K562 (cell line): ENCODE data around the gene PIP5K1B. TPM values are rescaled to one million over a fixed set of nuclear protein-coding genes. Genes with fewer than 3 reads are reported as not detected.

Experiments
- ATAC-seq: fragments of 200-7000 bp; cut with Tn5 transposase; 3 replicates; pipeline ENCODE4 v1.9.1; 2020; ENCODE audit warnings: moderate library complexity
- BruUV-seq: library from RNA; stranded (reverse); fragments of 400-500 nt; replicated peaks from 2 replicates; lab custom pipeline; 2021; lab: Mats Ljungman, UMichigan
- CTCF ChIA-PET: fragments of 300-600 bp; formaldehyde crosslinking; extraction: SDS; loops from one replicate; lab custom pipeline; 2021; ENCODE audit warnings: low intra/inter-chr PET ratio; lab: Yijun Ruan, JAX
- POLR2A ChIA-PET: fragments of 300-600, 350-650 bp; sonication (Branson Sonifier 250); formaldehyde crosslinking; extraction: SDS; loops from one replicate; lab custom pipeline; 2021; ENCODE audit warnings: antibody characterized with exemption, inconsistent platforms; lab: Yijun Ruan, JAX
- DNase-seq, 4 experiments: peaks; one replicate each; pipeline versions ENCODE4 v3.0.0 to v3.0.0-alpha.2; 2011 to 2018; ENCODE audit warnings: low spot score in 3 of 4, mixed read lengths in 3 of 4; ENCODE audit errors: extremely low read depth in 1 of 4
- FAIRE-seq: peaks from 2 replicates; lab custom pipeline; 2011; peaks lifted over from hg19 to GRCh38; lab: Jason Lieb, UNC
- H2AFZ ChIP-seq: 2 replicates; pipeline ENCODE4 v1.6.0; 2011; ENCODE audit warnings: low read depth, low read length, control low read depth, inconsistent platforms
- H3K27ac ChIP-seq: fragments of 200-600 bp; 3 replicates; pipeline ENCODE4 v1.8.0; 2011; ENCODE audit warnings: low read depth, mild to moderate bottlenecking, control low read depth, inconsistent platforms, low read length, moderate library complexity, mixed read lengths; ENCODE audit errors: extremely low read depth
- H3K27me3 ChIP-seq, 2 experiments: fragments of 300-600 bp in 1 of 2; 2 replicates in 1 of 2; 3 replicates in 1 of 2; pipeline versions ENCODE4 v1.6.0 to v1.8.0; 2011; ENCODE audit warnings: inconsistent platforms in 2 of 2, low read length in 2 of 2, mild to moderate bottlenecking in 1 of 2, mixed read lengths in 1 of 2, moderate library complexity in 1 of 2; ENCODE audit not compliant: control insufficient read depth in 2 of 2, insufficient read depth in 2 of 2
- H3K36me3 ChIP-seq: fragments of 300-600 bp; 3 replicates; pipeline ENCODE4 v1.8.0; 2011; ENCODE audit warnings: mild to moderate bottlenecking, low read length, inconsistent platforms; ENCODE audit not compliant: control insufficient read depth, insufficient read depth
- H3K4me1 ChIP-seq, 2 experiments: fragments of 200-600 bp in 1 of 2; replicated peaks in 1 of 2; 2 replicates in 1 of 2; 3 replicates in 1 of 2; pipeline versions ENCODE4 v1.5.1 to v1.8.0; 2011; ENCODE audit warnings: inconsistent platforms in 2 of 2, low read length in 2 of 2, mild to moderate bottlenecking in 1 of 2, mixed read lengths in 1 of 2, moderate library complexity in 1 of 2; ENCODE audit not compliant: control insufficient read depth in 2 of 2, insufficient read depth in 2 of 2
- H3K4me2 ChIP-seq: 2 replicates; pipeline ENCODE4 v1.6.1; 2011; ENCODE audit warnings: low read length, control low read depth, inconsistent platforms, mixed read lengths; ENCODE audit not compliant: insufficient read depth
- H3K4me3 ChIP-seq: fragments of 200-600 bp; sonication (generic), shearing (Covaris generic); 2 replicates; pipeline ENCODE4 v1.5.1; 2016; ENCODE audit warnings: control low read depth, inconsistent platforms
- H3K79me2 ChIP-seq: fragments of 200-600 bp; 3 replicates; pipeline ENCODE4 v1.8.0; 2011; ENCODE audit warnings: low read length, inconsistent platforms; ENCODE audit not compliant: control insufficient read depth, insufficient read depth
- H3K9ac ChIP-seq, 2 experiments: 2 replicates each; pipeline versions ENCODE4 v1.6.0 to v1.6.1; 2011; ENCODE audit warnings: low read depth in 2 of 2, low read length in 2 of 2, control low read depth in 1 of 2, inconsistent platforms in 1 of 2, mild to moderate bottlenecking in 1 of 2, mixed read lengths in 1 of 2; ENCODE audit not compliant: insufficient read depth in 1 of 2
- H3K9me1 ChIP-seq: one replicate; pipeline ENCODE4 v1.6.0; 2011; ENCODE audit warnings: inconsistent platforms, mild to moderate bottlenecking, low read length, moderate library complexity; ENCODE audit not compliant: control insufficient read depth, insufficient read depth
- H3K9me3 ChIP-seq: replicated peaks from 2 replicates; pipeline ENCODE4 v1.5.1; 2011; ENCODE audit warnings: low read depth, low read length, inconsistent platforms; ENCODE audit not compliant: control insufficient read depth, insufficient read depth
- H4K20me1 ChIP-seq: replicated peaks from 2 replicates; pipeline ENCODE4 v1.6.1; 2011; ENCODE audit warnings: low read length, inconsistent platforms, mixed read lengths; ENCODE audit not compliant: control insufficient read depth, insufficient read depth
- CBFA2T2 ChIP-seq: fragments of 450-650 bp; conservative IDR thresholded peaks from 2 replicates; pipeline ENCODE4 v1.6.1; 2017; ENCODE audit warnings: mild to moderate bottlenecking
- CLOCK ChIP-seq: fragments of 250-450 bp; sonication (Bioruptor Pico); IDR thresholded peaks from 2 replicates; pipeline ENCODE4 v1.4.0; 2020; ENCODE audit warnings: mild to moderate bottlenecking, moderate library complexity, borderline replicate concordance
- JUND ChIP-seq, 2 experiments: IDR thresholded peaks; 2 replicates in 1 of 2; 3 replicates in 1 of 2; pipeline ENCODE4 v1.6.1; 2011; ENCODE audit warnings: borderline replicate concordance in 2 of 2, low read depth in 2 of 2, low read length in 2 of 2, improper control_type of control experiment in 1 of 2, missing biosample characterization in 1 of 2, missing genetic modification characterization in 1 of 2, missing genetic modification reagents in 1 of 2
- MEIS2 ChIP-seq: fragments of 450-650 bp; IDR thresholded peaks from 2 replicates; pipeline ENCODE4 v1.6.1; 2014; ENCODE audit warnings: mild to moderate bottlenecking; ENCODE audit not compliant: partially characterized antibody
- TAL1 ChIP-seq: fragments of 450-650 bp; IDR thresholded peaks from 2 replicates; pipeline ENCODE4 v1.6.1; 2016; ENCODE audit warnings: mild to moderate bottlenecking
- TCF3 ChIP-seq: sonication (generic); formaldehyde crosslinking; IDR thresholded peaks from 2 replicates; pipeline ENCODE4 v1.4.0; 2020; ENCODE audit warnings: mild to moderate bottlenecking, missing genetic modification reagents
- ZEB2 ChIP-seq: fragments of 450-650 bp; IDR thresholded peaks from 2 replicates; pipeline ENCODE4 v1.6.1; 2016
- ZMIZ1 ChIP-seq, 2 experiments: fragments of 150-350 bp in 1 of 2; IDR thresholded peaks; 2 replicates each; pipeline ENCODE4 v1.6.1; 2012 to 2016; ENCODE audit warnings: low read depth in 2 of 2, low read length in 2 of 2, mild to moderate bottlenecking in 1 of 2, moderate library complexity in 1 of 2
- WGBS: fragments of 100-300 bp; shearing (Covaris generic); methylation state at CpG from one replicate; pipeline ENCODE4 v1.1.6; 2016; ENCODE audit warnings: low coverage, mixed read lengths; ENCODE audit not compliant: insufficient coverage; ENCODE audit errors: missing lambda C conversion rate; 5-methylcytosine and 5-hydroxymethylcytosine counted together
- in situ Hi-C: fragments of 300-500 bp; cut with MboI; formaldehyde crosslinking; loops from 4 replicates; pipeline ENCODE4 v1.15.0; 2018; ENCODE audit warnings: inconsistent platforms, mixed read lengths
- intact Hi-C: fragments of 100-400 bp; cut with micrococcal nuclease; formaldehyde crosslinking; loops from 2 replicates; pipeline ENCODE4 v1.14.2; 2022
- polyA plus RNA-seq, 8 experiments: library from polyadenylated mRNA; depleted of rRNA in 4 of 8; stranded (reverse) in 5 of 8; unstranded in 3 of 8; fragments of >200 nt; fragmentation: Nextera tagmentation in 2 of 8; fragmentation: Illumina TruSeq in 1 of 8; extraction: Ambion mirVana in 2 of 8; extraction: Trizol in 1 of 8; gene quantifications; 2 replicates each; pipeline versions ENCODE4 v1.2.1 to v1.2.3, GENCODE V29; 2011 to 2014; ENCODE audit warnings: inconsistent platforms in 1 of 8, missing spikeins in 1 of 8
- total RNA-seq, 7 experiments: library from RNA; depleted of rRNA in 6 of 7; stranded (reverse); fragments of >200 nt in 6 of 7; fragmentation: Illumina TruSeq in 2 of 7; extraction: Trizol in 2 of 7; gene quantifications; 2 replicates each; pipeline versions ENCODE4 v1.2.1 to v1.2.3, GENCODE V29; 2011 to 2021; ENCODE audit warnings: low replicate concordance in 1 of 7
- TF ChIP-seq, protein P1 (sequence below): fragments of 450-650 bp; IDR thresholded peaks from 2 replicates; pipeline ENCODE4 v1.6.1; 2016
- TF ChIP-seq, protein P2 (sequence below): fragments of 450-650 bp; formaldehyde crosslinking; IDR thresholded peaks from 2 replicates; pipeline ENCODE4 v1.4.0; 2020; ENCODE audit warnings: mild to moderate bottlenecking, moderate library complexity

PIP5K1B gene
- total and polyA plus RNA-seq, 9 of the 15 experiments (the other 6 are each of a cell fraction or from before 2014, with no cell fraction given): 3.1 to 12.9 (median 7.4) TPM

GRCh38 chr9:68791169-68791568 is 86.1 kb downstream of the PIP5K1B start (continued):
- TF ChIP-seq CLOCK: no peak
- TF ChIP-seq, all 486 proteins: peak for 0

DNA sequence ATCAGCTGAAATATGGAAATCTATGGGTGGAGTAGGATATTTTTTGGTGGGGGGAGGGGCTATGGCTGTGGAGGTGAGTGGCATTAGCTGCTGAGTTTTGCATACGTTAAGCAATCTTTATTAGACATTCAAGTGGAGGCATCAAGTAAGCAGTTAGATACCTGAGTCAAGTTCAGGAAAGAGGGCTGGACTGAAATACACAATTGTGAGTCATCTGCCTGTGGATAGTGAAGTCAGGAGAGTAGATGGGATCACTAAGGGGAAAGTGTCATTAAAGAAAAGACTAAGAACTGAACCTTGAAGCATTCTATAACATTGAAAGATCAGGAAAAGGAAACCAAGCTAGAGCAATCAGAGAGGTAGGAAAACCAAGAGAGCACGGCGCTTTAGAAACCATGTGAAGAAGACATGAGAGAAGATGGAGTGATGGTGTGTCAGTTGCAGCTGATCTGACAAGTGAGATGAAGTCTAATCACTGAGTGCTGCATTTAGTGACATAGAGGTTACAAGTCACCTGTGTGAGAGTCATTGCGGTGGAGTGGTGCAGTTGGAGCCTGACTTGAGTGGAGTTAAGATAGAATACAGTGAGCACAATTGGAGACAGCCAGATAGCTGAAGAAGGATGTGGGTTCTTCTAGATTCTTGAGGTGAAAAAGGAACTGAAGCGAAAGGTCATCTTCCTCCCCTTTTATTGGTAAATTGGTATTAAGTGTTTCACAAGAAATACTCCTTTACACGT is 88.7 kb downstream of the PIP5K1B start:
- H3K4me1 ChIP-seq: peaks cover 0 to 21% of the 10 kb centered on the region in 2 experiments; a peak in 3 of 5 replicates
- ATAC-seq: peak; percentile 81
- no peak overlapping the region for H2AFZ ChIP-seq
- in situ Hi-C loops: no loop called here
- H3K36me3 ChIP-seq: no peaks in the 10 kb centered on the region
- no peak overlapping the region for H3K27ac ChIP-seq
- peak in 1 of 4 experiments; percentile 38 for DNase-seq
- no TSS peak for BruUV-seq
- no peak overlapping the region for H3K9ac ChIP-seq
- no peaks in the 10 kb centered on the region for H4K20me1 ChIP-seq
- 19% methylated on average over 4 of the region's 6 CpGs for WGBS
- intact Hi-C loops: no loop called here
- ChIA-PET POLR2A (interaction anchor here (0.5 kb wide), 1 partner anchor 33 kb away, joined by 3 read pairs; no protein-coding TSS in a partner anchor), CTCF (no interaction called here)
- peaks cover 6% of the 10 kb centered on the region; the same call in 2 of the 3 replicates for H3K79me2 ChIP-seq
- no peaks in the 10 kb centered on the region for H3K27me3 ChIP-seq
- H3K4me2 ChIP-seq: no peak overlapping the region
- H3K9me1 ChIP-seq: no peaks in the 10 kb centered on the region
- FAIRE-seq: peak; percentile 40
- H3K9me3 ChIP-seq: no peaks in the 10 kb centered on the region
- H3K4me3 ChIP-seq: no peak overlapping the region
- TF ChIP-seq ZEB2 (peak; percentile 55; the same call in 1 of the 2 replicates), TCF3 (CRISPR knock-in tag) (peak; percentile 56; the same call in 1 of the 2 replicates), ZMIZ1 (IDR thresholded peaks at IDR 0.05; ENCODE audit: low read depth in 2 of 2, low read length in 2 of 2) (no peak), CBFA2T2 (peak; percentile 33), MEIS2 (peak; percentile 21), TAL1 (peak; percentile 22; the same call in 1 of the 2 replicates), JUND (IDR thresholded peaks at IDR 0.05; ENCODE audit: borderline replicate concordance, low read depth, low read length) (peak; percentile 2; the same call in 1 of the 2 replicates), JUND (tag; IDR thresholded peaks at IDR 0.05; ENCODE audit: borderline replicate concordance, low read depth, low read length) (no peak)
- TF ChIP-seq, protein P1, sequence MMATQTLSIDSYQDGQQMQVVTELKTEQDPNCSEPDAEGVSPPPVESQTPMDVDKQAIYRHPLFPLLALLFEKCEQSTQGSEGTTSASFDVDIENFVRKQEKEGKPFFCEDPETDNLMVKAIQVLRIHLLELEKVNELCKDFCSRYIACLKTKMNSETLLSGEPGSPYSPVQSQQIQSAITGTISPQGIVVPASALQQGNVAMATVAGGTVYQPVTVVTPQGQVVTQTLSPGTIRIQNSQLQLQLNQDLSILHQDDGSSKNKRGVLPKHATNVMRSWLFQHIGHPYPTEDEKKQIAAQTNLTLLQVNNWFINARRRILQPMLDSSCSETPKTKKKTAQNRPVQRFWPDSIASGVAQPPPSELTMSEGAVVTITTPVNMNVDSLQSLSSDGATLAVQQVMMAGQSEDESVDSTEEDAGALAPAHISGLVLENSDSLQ: peak; percentile 29; the same call in 1 of the 2 replicates
- TF ChIP-seq, protein P2, sequence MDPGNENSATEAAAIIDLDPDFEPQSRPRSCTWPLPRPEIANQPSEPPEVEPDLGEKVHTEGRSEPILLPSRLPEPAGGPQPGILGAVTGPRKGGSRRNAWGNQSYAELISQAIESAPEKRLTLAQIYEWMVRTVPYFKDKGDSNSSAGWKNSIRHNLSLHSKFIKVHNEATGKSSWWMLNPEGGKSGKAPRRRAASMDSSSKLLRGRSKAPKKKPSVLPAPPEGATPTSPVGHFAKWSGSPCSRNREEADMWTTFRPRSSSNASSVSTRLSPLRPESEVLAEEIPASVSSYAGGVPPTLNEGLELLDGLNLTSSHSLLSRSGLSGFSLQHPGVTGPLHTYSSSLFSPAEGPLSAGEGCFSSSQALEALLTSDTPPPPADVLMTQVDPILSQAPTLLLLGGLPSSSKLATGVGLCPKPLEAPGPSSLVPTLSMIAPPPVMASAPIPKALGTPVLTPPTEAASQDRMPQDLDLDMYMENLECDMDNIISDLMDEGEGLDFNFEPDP (CRISPR knock-in tag): no peak
